RWPE1 (cell line): ENCODE measurements around the gene ATXN2.

Source experiments
- CTCF ChIA-PET: fragments of 350-600 bp; sonication (Branson Sonifier 250); formaldehyde crosslinking; extraction: SDS; loops from one replicate; lab custom pipeline; 2021; lab: Yijun Ruan, JAX
- POLR2A ChIA-PET: fragments of 400-600 bp; formaldehyde crosslinking; extraction: SDS; loops from one replicate; lab custom pipeline; 2020; ENCODE audit warnings: antibody characterized with exemption; ENCODE audit not compliant: low non-redundant PET; lab: Yijun Ruan, JAX
- DNase-seq: peaks from one replicate; pipeline ENCODE4 v3.0.0; 2012; ENCODE audit warnings: low spot score
- H3K27ac ChIP-seq: fragments of 450-650 bp; 2 replicates; pipeline ENCODE4 v1.5.1; 2017
- TF ChIP-seq, protein P1 (sequence below): fragments of 450-650 bp; conservative IDR thresholded peaks from 2 replicates; pipeline ENCODE4 v1.5.1; 2017; ENCODE audit warnings: low read depth, mild to moderate bottlenecking

Gene ATXN2

DNA sequence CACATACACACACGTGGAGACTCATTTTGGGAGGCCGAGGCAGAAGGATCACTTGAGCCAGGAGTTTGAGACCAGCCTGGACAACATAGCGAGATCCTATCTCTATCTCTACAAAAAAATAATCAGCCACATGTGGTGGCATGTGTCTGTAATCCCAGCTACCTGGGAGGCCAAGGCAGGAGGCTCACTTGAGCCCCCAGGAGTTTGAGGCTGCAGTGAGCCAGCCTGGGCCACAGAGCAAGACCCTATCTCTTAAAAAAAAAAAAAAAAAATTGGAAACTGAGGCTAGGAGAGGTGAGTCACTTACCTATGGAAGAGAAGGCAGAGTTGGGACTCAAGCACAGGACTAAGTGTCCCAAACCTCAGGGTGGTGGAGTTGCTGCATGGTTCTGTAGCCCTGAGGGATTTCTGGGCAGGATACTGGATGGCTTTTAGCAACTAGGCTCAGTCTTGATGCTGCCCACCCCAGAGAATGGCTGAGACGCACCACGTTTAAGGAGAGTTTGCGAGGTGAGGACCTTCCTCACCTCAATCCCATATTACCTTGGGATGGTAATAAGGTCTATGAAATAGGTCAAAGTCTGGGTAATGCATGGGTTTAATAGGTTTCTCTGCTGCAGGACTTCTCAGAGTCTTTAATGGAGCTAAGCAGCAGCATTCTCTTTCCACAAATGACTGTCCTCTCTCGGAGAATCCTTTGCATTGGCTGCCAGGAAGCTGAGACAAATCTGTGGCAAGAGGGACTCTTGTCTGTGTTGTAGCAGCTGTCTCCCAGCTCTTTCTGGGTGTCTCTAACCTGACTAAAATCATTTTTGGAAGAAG is 157.8 kb downstream of the ATXN2 start:
- no peak overlapping the region; the same call in 1 of the 2 replicates for H3K27ac ChIP-seq

DNA sequence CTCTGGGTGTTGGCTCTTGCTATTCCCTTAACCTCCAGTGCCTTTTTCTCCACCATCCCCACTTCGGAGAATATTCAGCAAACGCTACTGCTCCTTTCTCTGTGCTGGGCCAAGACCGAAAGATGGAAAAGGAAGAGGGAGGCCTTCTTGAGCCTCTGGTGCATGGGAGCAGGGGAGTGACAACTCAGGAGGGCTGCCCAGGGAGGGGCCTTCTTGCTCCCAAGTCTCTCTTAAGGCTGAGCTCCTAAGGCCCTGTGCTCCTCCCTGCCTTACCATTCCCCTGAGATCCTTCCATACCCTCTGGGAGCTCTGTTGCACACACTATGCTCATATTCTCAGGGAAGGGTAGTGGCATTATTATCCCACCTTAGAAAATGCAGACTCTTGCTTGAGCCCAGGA is 158.5 kb downstream of the ATXN2 start:
- TF ChIP-seq, protein P1, sequence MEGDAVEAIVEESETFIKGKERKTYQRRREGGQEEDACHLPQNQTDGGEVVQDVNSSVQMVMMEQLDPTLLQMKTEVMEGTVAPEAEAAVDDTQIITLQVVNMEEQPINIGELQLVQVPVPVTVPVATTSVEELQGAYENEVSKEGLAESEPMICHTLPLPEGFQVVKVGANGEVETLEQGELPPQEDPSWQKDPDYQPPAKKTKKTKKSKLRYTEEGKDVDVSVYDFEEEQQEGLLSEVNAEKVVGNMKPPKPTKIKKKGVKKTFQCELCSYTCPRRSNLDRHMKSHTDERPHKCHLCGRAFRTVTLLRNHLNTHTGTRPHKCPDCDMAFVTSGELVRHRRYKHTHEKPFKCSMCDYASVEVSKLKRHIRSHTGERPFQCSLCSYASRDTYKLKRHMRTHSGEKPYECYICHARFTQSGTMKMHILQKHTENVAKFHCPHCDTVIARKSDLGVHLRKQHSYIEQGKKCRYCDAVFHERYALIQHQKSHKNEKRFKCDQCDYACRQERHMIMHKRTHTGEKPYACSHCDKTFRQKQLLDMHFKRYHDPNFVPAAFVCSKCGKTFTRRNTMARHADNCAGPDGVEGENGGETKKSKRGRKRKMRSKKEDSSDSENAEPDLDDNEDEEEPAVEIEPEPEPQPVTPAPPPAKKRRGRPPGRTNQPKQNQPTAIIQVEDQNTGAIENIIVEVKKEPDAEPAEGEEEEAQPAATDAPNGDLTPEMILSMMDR = no peak
- peak overlapping the region; percentile 90 for H3K27ac ChIP-seq
- no peak for DNase-seq
- CTCF ChIA-PET = interaction anchor here (3.2 kb wide), 1 partner anchor 44 kb away, joined by 15 read pairs; no protein-coding TSS in a partner anchor
- POLR2A ChIA-PET = no interaction called here

More for the DNA sequence above, 157.8 kb downstream of the ATXN2 start:
- TF ChIP-seq, protein P1 = no peak
- CTCF ChIA-PET = interaction anchor here (0.6 to 3.2 kb wide), 2 partner anchors 44 to 161 kb away, joined by 3 to 15 read pairs; no protein-coding TSS in a partner anchor
- POLR2A ChIA-PET = no interaction called here
- DNase-seq = no peak

DNA sequence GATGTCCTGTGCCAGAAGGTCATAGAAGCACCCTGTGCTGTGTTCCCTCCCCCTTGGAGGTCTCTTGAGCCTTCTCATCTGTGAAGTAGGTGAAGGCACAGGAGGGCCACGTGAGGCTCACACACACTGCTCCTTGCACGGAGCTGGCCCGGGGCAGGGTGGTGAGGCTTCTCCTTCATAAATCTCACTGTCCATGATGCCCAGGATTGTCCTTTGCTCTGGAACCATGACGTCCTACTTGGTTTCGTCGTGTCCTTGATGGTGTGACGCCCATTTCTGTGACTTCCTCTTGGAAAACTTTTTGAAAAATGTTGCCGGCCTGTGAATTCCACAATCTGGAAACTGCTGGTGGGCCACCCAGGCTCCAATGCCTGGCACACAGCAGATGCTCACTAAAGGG is 159.0 kb downstream of the ATXN2 start:
- TF ChIP-seq, protein P1 = no peak
- CTCF ChIA-PET = interaction anchor here (0.6 kb wide), 1 partner anchor 82 kb away, joined by 4 read pairs; no protein-coding TSS in a partner anchor
- peak overlapping the region; percentile 90 for H3K27ac ChIP-seq
- POLR2A ChIA-PET = no interaction called here
- DNase-seq = no peak

GRCh38 chr12:111439657-111440151 is 159.4 kb downstream of the ATXN2 start:
- POLR2A ChIA-PET = no interaction called here
- TF ChIP-seq, protein P1 = no peak
- no peak for DNase-seq
- peak overlapping the region; percentile 90 for H3K27ac ChIP-seq
- CTCF ChIA-PET = interaction anchor here (0.6 kb wide), 1 partner anchor 82 kb away, joined by 4 read pairs; no protein-coding TSS in a partner anchor

- DNase-seq = peak; percentile 64
- POLR2A ChIA-PET = interaction anchor here (1.2 kb wide), 1 partner anchor 30 kb away, joined by 8 read pairs; no protein-coding TSS in a partner anchor
- CTCF ChIA-PET = interaction anchor here (0.6 kb wide), 1 partner anchor 131 kb away, joined by 3 read pairs; no protein-coding TSS in a partner anchor
Observed at GRCh38 chr12:111438481-111438880, 160.6 kb downstream of the ATXN2 start.

More at GRCh38 chr12:111438481-111438880, 160.6 kb downstream of the ATXN2 start:
- TF ChIP-seq, protein P1 = no peak
- peak overlapping the region; percentile 90 for H3K27ac ChIP-seq
